Neural cell (in vitro differentiated cells): ENCODE measurements around the gene SLC30A4. TPM values are rescaled to one million over a fixed set of nuclear protein-coding genes. Genes with fewer than 3 reads are reported as not detected.

Experiments
- H2AFZ ChIP-seq: fragments of 200-600, 300-800 bp; sonication (generic), shearing (Covaris generic); 2 replicates; pipeline ENCODE4 v1.6.0; 2014; ENCODE audit warnings: low read depth, mild to moderate bottlenecking, antibody characterized with exemption, low read length, moderate library complexity
- H3F3A ChIP-seq: fragments of 200-600 bp; shearing (Covaris generic); 2 replicates; pipeline ENCODE4 v1.6.1; 2016; ENCODE audit warnings: mild to moderate bottlenecking, moderate library complexity, mixed read lengths, antibody characterized with exemption, low read length; ENCODE audit not compliant: insufficient read depth, poor library complexity, severe bottlenecking
- H3K27ac ChIP-seq: fragments of 200-600, 300-800 bp; sonication (generic), shearing (Covaris generic); 2 replicates; pipeline ENCODE4 v1.5.1; 2014; ENCODE audit warnings: mild to moderate bottlenecking, low read length, moderate library complexity
- H3K27me3 ChIP-seq: fragments of 300-800, 200-600 bp; sonication (generic), shearing (Covaris generic); 2 replicates; pipeline ENCODE4 v1.6.0; 2014; ENCODE audit warnings: mild to moderate bottlenecking, low read depth, low read length, moderate library complexity; ENCODE audit not compliant: insufficient read depth
- H3K36me3 ChIP-seq: fragments of 300-800, 200-600 bp; sonication (generic), shearing (Covaris generic); 2 replicates; pipeline ENCODE4 v1.5.1; 2014; ENCODE audit warnings: mild to moderate bottlenecking, antibody characterized with exemption, low read length, moderate library complexity; ENCODE audit not compliant: insufficient read depth
- H3K4me2 ChIP-seq: fragments of 300-800, 200-600 bp; sonication (generic), shearing (Covaris generic); 2 replicates; pipeline ENCODE4 v1.6.0; 2014; ENCODE audit warnings: mild to moderate bottlenecking, low read length
- H3K4me3 ChIP-seq: fragments of 300-800, 200-600 bp; sonication (generic), shearing (Covaris generic); 2 replicates; pipeline ENCODE4 v1.5.1; 2014; ENCODE audit warnings: mild to moderate bottlenecking, low read length, moderate library complexity
- H3K79me2 ChIP-seq: fragments of 200-600 bp; shearing (Covaris generic); replicated peaks from 2 replicates; pipeline ENCODE4 v1.6.0; 2014; ENCODE audit warnings: mild to moderate bottlenecking, low read length, moderate library complexity; ENCODE audit not compliant: insufficient read depth
- H3K9ac ChIP-seq: fragments of 300-800, 200-600 bp; sonication (generic), shearing (Covaris generic); 2 replicates; pipeline ENCODE4 v1.6.1; 2016; ENCODE audit warnings: mild to moderate bottlenecking, low read length, mixed read lengths
- H3K9me2 ChIP-seq: fragments of 200-600 bp; shearing (Covaris generic); 2 replicates; pipeline ENCODE4 v1.6.1; 2016; ENCODE audit warnings: mild to moderate bottlenecking, low read length, mixed read lengths; ENCODE audit not compliant: insufficient read depth
- H3K9me3 ChIP-seq: fragments of 200-600, 300-800 bp; sonication (generic), shearing (Covaris generic); 2 replicates; pipeline ENCODE4 v1.6.1; 2016; ENCODE audit warnings: mild to moderate bottlenecking, mixed run types, low read length, moderate library complexity, mixed read lengths
- H4K20me1 ChIP-seq: fragments of 200-600 bp; shearing (Covaris generic); 2 replicates; pipeline ENCODE4 v1.6.1; 2016; ENCODE audit warnings: mild to moderate bottlenecking, mixed run types; ENCODE audit not compliant: insufficient read depth
- CTCF ChIP-seq: fragments of 450-650 bp; IDR thresholded peaks from 2 replicates; pipeline ENCODE4 v1.5.1; 2014; ENCODE audit warnings: antibody characterized with exemption, mild to moderate bottlenecking, moderate library complexity; ENCODE audit not compliant: poor library complexity, severe bottlenecking
- EP300 ChIP-seq: fragments of 450-650 bp; conservative IDR thresholded peaks from 2 replicates; pipeline ENCODE4 v1.6.1; 2014; ENCODE audit warnings: antibody characterized with exemption, mild to moderate bottlenecking, moderate library complexity; ENCODE audit not compliant: poor library complexity, severe bottlenecking
- EZH2 ChIP-seq: fragments of 200-600, 300-800 bp; shearing (Covaris generic), sonication (generic); IDR thresholded peaks from 2 replicates; pipeline ENCODE4 v1.6.1; 2014; ENCODE audit warnings: antibody characterized with exemption, low read length, borderline replicate concordance, mild to moderate bottlenecking; ENCODE audit not compliant: insufficient read depth, poor library complexity, severe bottlenecking
- MXI1 ChIP-seq: fragments of 450-650 bp; conservative IDR thresholded peaks from 2 replicates; pipeline ENCODE4 v1.6.1; 2014; ENCODE audit warnings: antibody characterized with exemption, mild to moderate bottlenecking; ENCODE audit not compliant: poor library complexity, severe bottlenecking
- POLR2AphosphoS5 ChIP-seq: IDR thresholded peaks from 2 replicates; pipeline ENCODE4 v1.6.1; 2012
- RAD21 ChIP-seq: fragments of 450-650 bp; conservative IDR thresholded peaks from 2 replicates; pipeline ENCODE4 v1.6.1; 2014; ENCODE audit warnings: antibody characterized with exemption, mild to moderate bottlenecking, moderate library complexity
- SMC3 ChIP-seq: fragments of 450-650 bp; conservative IDR thresholded peaks from 2 replicates; pipeline ENCODE4 v1.6.1; 2014; ENCODE audit warnings: antibody characterized with exemption, mild to moderate bottlenecking, moderate library complexity; ENCODE audit not compliant: poor library complexity
- TAF1 ChIP-seq: IDR thresholded peaks from 2 replicates; pipeline ENCODE4 v1.6.1; 2012; ENCODE audit warnings: low read depth
- polyA plus RNA-seq: library from polyadenylated mRNA; depleted of rRNA; stranded (reverse); fragments of >200 nt; gene quantifications from 2 replicates; pipeline ENCODE4 v1.2.3, GENCODE V29; 2014
- TF ChIP-seq, protein P1 (sequence below): IDR thresholded peaks from 2 replicates; pipeline ENCODE4 v1.6.1; 2012; ENCODE audit warnings: borderline replicate concordance

SLC30A4 gene
- polyA plus RNA-seq, 1 donor from 2014 or later: 6.7 TPM

- H3K27ac ChIP-seq: no peak overlapping the region
- no peak overlapping the region for H3K4me2 ChIP-seq
- H3K9me2 ChIP-seq: no peaks in the 10 kb centered on the region
- no peak overlapping the region for H2AFZ ChIP-seq
- H3K4me3 ChIP-seq: no peak overlapping the region
- no peaks in the 10 kb centered on the region for H3K36me3 ChIP-seq
- H3K27me3 ChIP-seq: no peaks in the 10 kb centered on the region
- no peaks in the 10 kb centered on the region for H4K20me1 ChIP-seq
- H3K9ac ChIP-seq: no peak overlapping the region
- TF ChIP-seq EP300 (no peak), MXI1 (no peak), CTCF (no peak), TAF1 (no peak), EZH2 (no peak), SMC3 (no peak), RAD21 (no peak), POLR2AphosphoS5 (no peak)
- TF ChIP-seq, protein P1, sequence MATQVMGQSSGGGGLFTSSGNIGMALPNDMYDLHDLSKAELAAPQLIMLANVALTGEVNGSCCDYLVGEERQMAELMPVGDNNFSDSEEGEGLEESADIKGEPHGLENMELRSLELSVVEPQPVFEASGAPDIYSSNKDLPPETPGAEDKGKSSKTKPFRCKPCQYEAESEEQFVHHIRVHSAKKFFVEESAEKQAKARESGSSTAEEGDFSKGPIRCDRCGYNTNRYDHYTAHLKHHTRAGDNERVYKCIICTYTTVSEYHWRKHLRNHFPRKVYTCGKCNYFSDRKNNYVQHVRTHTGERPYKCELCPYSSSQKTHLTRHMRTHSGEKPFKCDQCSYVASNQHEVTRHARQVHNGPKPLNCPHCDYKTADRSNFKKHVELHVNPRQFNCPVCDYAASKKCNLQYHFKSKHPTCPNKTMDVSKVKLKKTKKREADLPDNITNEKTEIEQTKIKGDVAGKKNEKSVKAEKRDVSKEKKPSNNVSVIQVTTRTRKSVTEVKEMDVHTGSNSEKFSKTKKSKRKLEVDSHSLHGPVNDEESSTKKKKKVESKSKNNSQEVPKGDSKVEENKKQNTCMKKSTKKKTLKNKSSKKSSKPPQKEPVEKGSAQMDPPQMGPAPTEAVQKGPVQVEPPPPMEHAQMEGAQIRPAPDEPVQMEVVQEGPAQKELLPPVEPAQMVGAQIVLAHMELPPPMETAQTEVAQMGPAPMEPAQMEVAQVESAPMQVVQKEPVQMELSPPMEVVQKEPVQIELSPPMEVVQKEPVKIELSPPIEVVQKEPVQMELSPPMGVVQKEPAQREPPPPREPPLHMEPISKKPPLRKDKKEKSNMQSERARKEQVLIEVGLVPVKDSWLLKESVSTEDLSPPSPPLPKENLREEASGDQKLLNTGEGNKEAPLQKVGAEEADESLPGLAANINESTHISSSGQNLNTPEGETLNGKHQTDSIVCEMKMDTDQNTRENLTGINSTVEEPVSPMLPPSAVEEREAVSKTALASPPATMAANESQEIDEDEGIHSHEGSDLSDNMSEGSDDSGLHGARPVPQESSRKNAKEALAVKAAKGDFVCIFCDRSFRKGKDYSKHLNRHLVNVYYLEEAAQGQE: no peak
- H3K9me3 ChIP-seq: no peaks in the 10 kb centered on the region
- no peaks in the 10 kb centered on the region for H3K79me2 ChIP-seq
- H3F3A ChIP-seq: no peaks in the 10 kb centered on the region
Measured at GRCh38 chr15:45469441-45469840, 53.1 kb downstream of the SLC30A4 start.

DNA sequence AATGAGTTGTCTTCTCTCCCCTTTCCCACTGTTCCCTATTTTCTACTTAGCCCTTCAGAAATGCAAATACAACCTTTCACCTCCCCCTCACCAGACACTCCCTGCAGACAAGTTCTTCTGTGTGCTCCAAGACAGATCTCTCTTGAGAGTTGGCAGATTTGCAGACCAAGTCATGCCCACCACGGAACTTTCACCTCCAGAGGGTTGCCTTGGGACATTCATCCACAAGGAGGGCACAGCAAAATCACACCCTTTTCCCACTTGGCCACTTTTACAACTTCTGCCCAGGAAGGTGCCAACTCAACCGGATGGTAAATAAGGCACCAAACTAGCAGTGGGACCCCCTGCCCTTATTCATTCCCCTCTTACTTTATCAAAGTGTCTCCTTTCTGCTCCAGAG lies 53.5 kb downstream of the SLC30A4 start:
- H3F3A ChIP-seq: no peaks in the 10 kb centered on the region
- H3K9me2 ChIP-seq: no peaks in the 10 kb centered on the region
- no peak overlapping the region for H2AFZ ChIP-seq
- H3K4me3 ChIP-seq: no peak overlapping the region
- H3K9me3 ChIP-seq: no peaks in the 10 kb centered on the region
- H3K27ac ChIP-seq: no peak overlapping the region
- no peak overlapping the region for H3K4me2 ChIP-seq
- TF ChIP-seq CTCF: no peak
- no peak for TF ChIP-seq RAD21
- no peak for TF ChIP-seq MXI1
- TF ChIP-seq EZH2: no peak
- TF ChIP-seq, protein P1: no peak
- no peak for TF ChIP-seq POLR2AphosphoS5
- TF ChIP-seq SMC3: no peak
- TF ChIP-seq TAF1: no peak
- TF ChIP-seq EP300: no peak
- no peak overlapping the region for H3K9ac ChIP-seq
- no peaks in the 10 kb centered on the region for H4K20me1 ChIP-seq
- no peaks in the 10 kb centered on the region for H3K36me3 ChIP-seq
- no peaks in the 10 kb centered on the region for H3K79me2 ChIP-seq
- H3K27me3 ChIP-seq: no peaks in the 10 kb centered on the region
